H9 (cell line): ENCODE data around the gene MCM3AP. TPM values are rescaled to one million over a fixed set of nuclear protein-coding genes. Genes with fewer than 3 reads are reported as not detected.
A peak's percentile ranks its signal among the peaks of the same experiment; 100 is the strongest.

Source experiments
- DNase-seq: peaks from one replicate; pipeline ENCODE4 v3.0.0-alpha.2; 2017
- H2AFZ ChIP-seq: one replicate; pipeline ENCODE4 v1.6.1; 2013; ENCODE audit warnings: mild to moderate bottlenecking, low read length, control low read depth, moderate library complexity
- H2AK5ac ChIP-seq: 2 replicates; pipeline ENCODE4 v1.6.1; 2013; ENCODE audit warnings: low read length, control low read depth, mixed read lengths; ENCODE audit not compliant: insufficient read length
- H2BK120ac ChIP-seq: one replicate; pipeline ENCODE4 v1.6.1; 2013; ENCODE audit warnings: low read depth, mild to moderate bottlenecking, low read length, control low read depth, inconsistent platforms; ENCODE audit not compliant: poor library complexity, severe bottlenecking
- H2BK12ac ChIP-seq: 2 replicates; pipeline ENCODE4 v1.6.1; 2013; ENCODE audit warnings: low read length, control low read depth, mixed read lengths, low read depth; ENCODE audit not compliant: insufficient read length
- H2BK15ac ChIP-seq: 2 replicates; pipeline ENCODE4 v1.6.1; 2013; ENCODE audit warnings: low read depth, low read length, control low read depth
- H2BK20ac ChIP-seq: one replicate; pipeline ENCODE4 v1.6.1; 2013; ENCODE audit warnings: low read depth, mild to moderate bottlenecking, low read length, control low read depth, inconsistent platforms; ENCODE audit not compliant: poor library complexity, severe bottlenecking
- H2BK5ac ChIP-seq: 2 replicates; pipeline ENCODE4 v1.6.1; 2013; ENCODE audit warnings: low read length, control low read depth, mixed read lengths; ENCODE audit not compliant: insufficient read length
- H3K14ac ChIP-seq: 2 replicates; pipeline ENCODE4 v1.6.1; 2013; ENCODE audit warnings: low read length, control low read depth; ENCODE audit not compliant: insufficient read depth
- H3K18ac ChIP-seq: 2 replicates; pipeline ENCODE4 v1.6.1; 2013; ENCODE audit warnings: low read depth, mild to moderate bottlenecking, mixed read lengths, low read length, control low read depth; ENCODE audit not compliant: insufficient read length
- H3K23ac ChIP-seq: 2 replicates; pipeline ENCODE4 v1.6.1; 2013; ENCODE audit warnings: low read length, control low read depth, mixed read lengths, low read depth; ENCODE audit not compliant: insufficient read length
- H3K23me2 ChIP-seq: 2 replicates; pipeline ENCODE4 v1.6.1; 2013; ENCODE audit warnings: low read depth, mild to moderate bottlenecking, mixed read lengths, low read length, control low read depth; ENCODE audit not compliant: insufficient read length, poor library complexity, severe bottlenecking
- H3K27ac ChIP-seq: 2 replicates; pipeline ENCODE4 v1.5.1; 2013; ENCODE audit warnings: low read length, control low read depth, mixed read lengths, low read depth; ENCODE audit not compliant: insufficient read length
- H3K27me3 ChIP-seq: 2 replicates; pipeline ENCODE4 v1.6.1; 2013; ENCODE audit warnings: low read length, control low read depth, inconsistent platforms; ENCODE audit not compliant: insufficient read depth
- H3K4ac ChIP-seq: 2 replicates; pipeline ENCODE4 v1.6.1; 2013; ENCODE audit warnings: low read depth, mild to moderate bottlenecking, control low read depth, inconsistent platforms, low read length, moderate library complexity
- H3K4me1 ChIP-seq: 2 replicates; pipeline ENCODE4 v1.6.1; 2013; ENCODE audit warnings: low read length, control low read depth, inconsistent platforms; ENCODE audit not compliant: insufficient read depth
- H3K4me2 ChIP-seq: 2 replicates; pipeline ENCODE4 v1.6.1; 2013; ENCODE audit warnings: low read length, control low read depth, mixed read lengths; ENCODE audit not compliant: insufficient read length, insufficient read depth
- H3K56ac ChIP-seq: 2 replicates; pipeline ENCODE4 v1.6.1; 2013; ENCODE audit warnings: low read depth, mild to moderate bottlenecking, mixed read lengths, low read length, control low read depth; ENCODE audit not compliant: insufficient read length
- H3K79me1 ChIP-seq: 2 replicates; pipeline ENCODE4 v1.6.1; 2013; ENCODE audit warnings: low read depth, mild to moderate bottlenecking, moderate library complexity, low read length, control low read depth, inconsistent platforms; ENCODE audit not compliant: insufficient read depth, poor library complexity, severe bottlenecking
- H3K79me2 ChIP-seq: 2 replicates; pipeline ENCODE4 v1.6.1; 2013; ENCODE audit warnings: low read length, control low read depth, inconsistent platforms; ENCODE audit not compliant: insufficient read depth
- H3K9ac ChIP-seq: 2 replicates; pipeline ENCODE4 v1.6.1; 2013; ENCODE audit warnings: low read length, control low read depth, mixed read lengths; ENCODE audit not compliant: insufficient read length; ENCODE audit errors: extremely low read depth
- H3K9me3 ChIP-seq: one replicate; pipeline ENCODE4 v1.6.1; 2013; ENCODE audit warnings: low read depth, low read length, inconsistent platforms; ENCODE audit not compliant: control insufficient read depth
- H3T11ph ChIP-seq: one replicate; pipeline ENCODE4 v1.6.1; 2013; ENCODE audit warnings: mild to moderate bottlenecking, low read length, control low read depth, inconsistent platforms
- H4K20me1 ChIP-seq: one replicate; pipeline ENCODE4 v1.6.1; 2013; ENCODE audit not compliant: control insufficient read depth, insufficient read length, insufficient read depth
- H4K5ac ChIP-seq: 2 replicates; pipeline ENCODE4 v1.6.1; 2013; ENCODE audit warnings: low read depth, mild to moderate bottlenecking, mixed read lengths, low read length, control low read depth; ENCODE audit not compliant: insufficient read length
- H4K8ac ChIP-seq: replicated peaks from 2 replicates; pipeline ENCODE4 v1.6.1; 2013; ENCODE audit warnings: low read length, control low read depth, mixed read lengths, low read depth; ENCODE audit not compliant: insufficient read length
- H4K91ac ChIP-seq: 2 replicates; pipeline ENCODE4 v1.6.1; 2013; ENCODE audit warnings: low read depth, mild to moderate bottlenecking, moderate library complexity, mixed read lengths, low read length, control low read depth; ENCODE audit not compliant: insufficient read length
- H3K27ac Mint-ChIP-seq, 3 experiments: 2 replicates in 2 of 3; 3 replicates in 1 of 3; pipeline ENCODE4 v1.8.0; 2020 to 2021; ENCODE audit warnings: mixed read lengths in 3 of 3, mild to moderate bottlenecking in 1 of 3, moderate library complexity in 1 of 3
- H3K27me3 Mint-ChIP-seq: 2 replicates; pipeline ENCODE4 v1.8.0; 2021; ENCODE audit warnings: low read depth, mild to moderate bottlenecking, moderate library complexity, mixed read lengths
- H3K36me3 Mint-ChIP-seq, 3 experiments: 2 replicates in 2 of 3; 3 replicates in 1 of 3; pipeline ENCODE4 v1.8.0; 2020 to 2021; ENCODE audit warnings: low read depth in 3 of 3, mixed read lengths in 3 of 3; ENCODE audit not compliant: insufficient read depth in 1 of 3
- H3K4me1 Mint-ChIP-seq, 2 experiments: 2 replicates each; pipeline ENCODE4 v1.8.0; 2020; ENCODE audit warnings: mixed read lengths in 2 of 2
- H3K4me3 Mint-ChIP-seq, 2 experiments: 2 replicates in 1 of 2; 3 replicates in 1 of 2; pipeline ENCODE4 v1.8.0; 2020 to 2021; ENCODE audit warnings: mild to moderate bottlenecking in 2 of 2, mixed read lengths in 2 of 2, moderate library complexity in 1 of 2
- H3K9me3 Mint-ChIP-seq, 2 experiments: 2 replicates in 1 of 2; 3 replicates in 1 of 2; pipeline ENCODE4 v1.8.0; 2020; ENCODE audit warnings: mild to moderate bottlenecking in 2 of 2, mixed read lengths in 2 of 2, moderate library complexity in 1 of 2
- WGBS: extraction: QIAGEN DNeasy Blood & Tissue Kit; methylation state at CpG from one replicate; pipeline ENCODE4 v1.1.7; 2013; ENCODE audit warnings: missing lambda C conversion rate, low lambda C conversion rate, mixed read lengths; ENCODE audit not compliant: insufficient read length; ENCODE audit errors: extremely low coverage; 5-methylcytosine and 5-hydroxymethylcytosine counted together
- total RNA-seq: library from RNA; stranded (reverse); gene quantifications from 2 replicates; pipeline ENCODE4 v1.2.1, GENCODE V29; 2021
- TF ChIP-seq, protein P1 (sequence below): fragments of 200-600 bp; sonication (generic); conservative IDR thresholded peaks from 3 replicates; pipeline ENCODE4 v1.8.0; 2021; ENCODE audit warnings: antibody characterized with exemption, mild to moderate bottlenecking

The MCM3AP gene
- total RNA-seq, 1 experiment from 2014 or later, result 124 TPM

DNA sequence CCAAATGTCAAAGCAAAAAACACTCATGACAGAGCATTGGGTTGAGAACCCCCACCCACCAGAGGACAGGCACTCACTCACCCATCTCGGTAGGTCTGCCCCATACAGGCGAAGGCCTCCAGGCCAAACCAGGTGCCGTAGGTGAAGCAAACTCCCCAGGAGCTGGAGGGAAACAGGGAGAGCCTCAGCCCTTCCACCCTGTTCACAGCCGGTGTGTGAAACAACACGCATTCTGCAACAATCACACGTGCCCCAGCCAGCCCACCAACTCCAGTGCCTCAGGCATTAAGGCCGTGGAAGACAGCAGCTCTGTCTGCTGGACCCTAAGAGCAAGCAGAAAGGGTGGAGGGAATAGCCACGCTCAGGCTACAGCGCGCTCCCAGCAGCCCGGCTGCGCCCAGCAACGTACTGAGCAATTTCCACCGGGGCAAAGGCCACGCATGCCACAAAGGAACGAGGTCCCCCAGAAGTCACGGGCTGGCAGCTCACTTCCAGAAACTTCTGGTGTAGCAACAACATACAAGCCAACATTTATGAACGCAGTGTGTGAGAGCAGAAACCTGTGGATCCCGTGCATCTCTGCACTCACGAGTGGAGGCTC lies 89.7 kb downstream of the MCM3AP start:
- Histone ChIP-seq H2BK5ac (no peak overlapping the region), H3K9me3 (no peaks in the 10 kb centered on the region), H3K56ac (no peak overlapping the region), H4K20me1 (no peaks in the 10 kb centered on the region), H2AK5ac (no peak overlapping the region), H4K91ac (no peak overlapping the region), H2BK20ac (no peak overlapping the region), H3K14ac (no peak overlapping the region), H3K79me2 (no peaks in the 10 kb centered on the region), H3K4me2 (no peak overlapping the region), H3K18ac (no peak overlapping the region), H2BK12ac (no peak overlapping the region), H2BK15ac (no peak overlapping the region), H2AFZ (no peak overlapping the region), H2BK120ac (no peak overlapping the region), H3K4ac (no peak overlapping the region), H3K23ac (no peak overlapping the region), H4K5ac (no peak overlapping the region), H3T11ph (no peak overlapping the region), H3K23me2 (no peaks in the 10 kb centered on the region), H3K27ac (no peak overlapping the region), H3K9ac (no peak overlapping the region), H3K79me1 (no peaks in the 10 kb centered on the region), H3K27me3 (no peaks in the 10 kb centered on the region), H4K8ac (no peak overlapping the region), H3K4me1 (no peaks in the 10 kb centered on the region)
- Mint-ChIP-seq H3K4me1 (no peaks in the 10 kb centered on the region), H3K27me3 (no peaks in the 10 kb centered on the region), H3K36me3 (peaks cover 52 to 79% (median 74%) of the 10 kb centered on the region in 3 experiments; a peak in 6 of 7 replicates), H3K4me3 (no peak overlapping the region), H3K27ac (peak overlapping the region in 1 of 3 experiments; percentile 57; a peak in 1 of 7 replicates), H3K9me3 (no peaks in the 10 kb centered on the region)
- DNase-seq, result no peak
- TF ChIP-seq, protein P1, sequence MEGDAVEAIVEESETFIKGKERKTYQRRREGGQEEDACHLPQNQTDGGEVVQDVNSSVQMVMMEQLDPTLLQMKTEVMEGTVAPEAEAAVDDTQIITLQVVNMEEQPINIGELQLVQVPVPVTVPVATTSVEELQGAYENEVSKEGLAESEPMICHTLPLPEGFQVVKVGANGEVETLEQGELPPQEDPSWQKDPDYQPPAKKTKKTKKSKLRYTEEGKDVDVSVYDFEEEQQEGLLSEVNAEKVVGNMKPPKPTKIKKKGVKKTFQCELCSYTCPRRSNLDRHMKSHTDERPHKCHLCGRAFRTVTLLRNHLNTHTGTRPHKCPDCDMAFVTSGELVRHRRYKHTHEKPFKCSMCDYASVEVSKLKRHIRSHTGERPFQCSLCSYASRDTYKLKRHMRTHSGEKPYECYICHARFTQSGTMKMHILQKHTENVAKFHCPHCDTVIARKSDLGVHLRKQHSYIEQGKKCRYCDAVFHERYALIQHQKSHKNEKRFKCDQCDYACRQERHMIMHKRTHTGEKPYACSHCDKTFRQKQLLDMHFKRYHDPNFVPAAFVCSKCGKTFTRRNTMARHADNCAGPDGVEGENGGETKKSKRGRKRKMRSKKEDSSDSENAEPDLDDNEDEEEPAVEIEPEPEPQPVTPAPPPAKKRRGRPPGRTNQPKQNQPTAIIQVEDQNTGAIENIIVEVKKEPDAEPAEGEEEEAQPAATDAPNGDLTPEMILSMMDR, result no peak
- no CpG with 5 or more reads among the region's 20 CpGs for WGBS
